Measurements from ENCODE around the gene TALDO1. TPM values are rescaled to one million over a fixed set of nuclear protein-coding genes. Genes with fewer than 3 reads are reported as not detected.

The TALDO1 gene
- total RNA-seq, 1 donor from 2014 or later: 196 TPM

- Histone ChIP-seq H3K4me3 (no peak overlapping the region), H3K9me3 (no peaks in the 10 kb centered on the region), H3K27ac (no peak overlapping the region), H3K36me3 (no peaks in the 10 kb centered on the region), H3K4me1 (peaks cover 8% of the 10 kb centered on the region), H3K27me3 (peaks cover 34% of the 10 kb centered on the region)
- DNase-seq (no peak), ATAC-seq (no peak)
- intact Hi-C loops (cut with DNase I): loop anchor here (5.0 to 10.0 kb wide), 2 partner anchors 59 to 166 kb away; no protein-coding TSS in a partner anchor
- TF ChIP-seq CTCF (IDR thresholded peaks at IDR 0.05): no peak
Measured at GRCh38 chr11:721247-721740, 26.0 kb upstream of the TALDO1 start.

GRCh38 chr11:721741-722345, 25.4 kb upstream of the TALDO1 start:
- DNase-seq (peak; percentile 77), ATAC-seq (peak; percentile 32)
- TF ChIP-seq CTCF (IDR thresholded peaks at IDR 0.05): no peak
- no peaks in the 10 kb centered on the region for H3K9me3 ChIP-seq
- H3K4me3 ChIP-seq: no peak overlapping the region
- intact Hi-C loops (cut with DNase I): loop anchor here (5.0 to 10.0 kb wide), 2 partner anchors 60 to 167 kb away; no protein-coding TSS in a partner anchor
- H3K36me3 ChIP-seq: no peaks in the 10 kb centered on the region
- H3K27ac ChIP-seq: no peak overlapping the region
- H3K27me3 ChIP-seq: peaks cover 34% of the 10 kb centered on the region
- H3K4me1 ChIP-seq: peaks cover 14% of the 10 kb centered on the region

GRCh38 chr11:722346-722811, 24.9 kb upstream of the TALDO1 start:
- no peak for TF ChIP-seq CTCF (IDR thresholded peaks at IDR 0.05)
- Histone ChIP-seq H3K27me3 (peaks cover 34% of the 10 kb centered on the region), H3K4me1 (peaks cover 18% of the 10 kb centered on the region), H3K9me3 (no peaks in the 10 kb centered on the region), H3K27ac (no peak overlapping the region), H3K36me3 (no peaks in the 10 kb centered on the region), H3K4me3 (no peak overlapping the region)
- no peak for ATAC-seq
- intact Hi-C loops (cut with DNase I): loop anchor here (5.0 to 10.0 kb wide), 2 partner anchors 60 to 168 kb away; no protein-coding TSS in a partner anchor
- DNase-seq: no peak

- ATAC-seq (no peak), DNase-seq (no peak)
- H3K4me3 ChIP-seq: no peak overlapping the region
- H3K36me3 ChIP-seq: no peaks in the 10 kb centered on the region
- H3K27ac ChIP-seq: no peak overlapping the region
- H3K27me3 ChIP-seq: peaks cover 34% of the 10 kb centered on the region
- H3K9me3 ChIP-seq: no peaks in the 10 kb centered on the region
- H3K4me1 ChIP-seq: peaks cover 26% of the 10 kb centered on the region
- TF ChIP-seq CTCF (IDR thresholded peaks at IDR 0.05): peak; percentile 61
- intact Hi-C loops (cut with DNase I): loop anchor here (5.0 to 10.0 kb wide), 2 partner anchors 61 to 169 kb away; no protein-coding TSS in a partner anchor
Measured at GRCh38 chr11:723120-723883, 24.0 kb upstream of the TALDO1 start.

GRCh38 chr11:724049-724777, 23.1 kb upstream of the TALDO1 start:
- peaks cover 34% of the 10 kb centered on the region for H3K27me3 ChIP-seq
- DNase-seq: no peak

More at GRCh38 chr11:724049-724777, 23.1 kb upstream of the TALDO1 start:
- H3K9me3 ChIP-seq: no peaks in the 10 kb centered on the region
- intact Hi-C loops (cut with DNase I): loop anchor here (5.0 to 10.0 kb wide), 2 partner anchors 62 to 169 kb away; no protein-coding TSS in a partner anchor
- ATAC-seq: no peak
- H3K27ac ChIP-seq: no peak overlapping the region
- TF ChIP-seq CTCF (IDR thresholded peaks at IDR 0.05): no peak
- H3K4me3 ChIP-seq: no peak overlapping the region
- no peaks in the 10 kb centered on the region for H3K36me3 ChIP-seq
- peaks cover 26% of the 10 kb centered on the region for H3K4me1 ChIP-seq
